ENCODE results near the gene AUTS2.

- TF ChIP-seq CTCF (IDR thresholded peaks at IDR 0.05) (no peak), POLR2A (IDR thresholded peaks at IDR 0.05) (no peak)
These were observed 643.4 kb downstream of the AUTS2 start for GRCh38 chr7:70241536-70242175.
